DLD1 (cell line): ENCODE data around the gene HYAL1.
"Not testable (repeated sequence)": the region's sequence is repeated elsewhere in the genome, so short reads cannot be mapped to it uniquely, and the experiment has no call there.

ENCODE experiments used
- in situ Hi-C: cut with HindIII; loops from 2 replicates; pipeline ENCODE4 v1.10.0; 2017; ENCODE audit warnings: low sequenced_read_pairs

The HYAL1 gene

DNA sequence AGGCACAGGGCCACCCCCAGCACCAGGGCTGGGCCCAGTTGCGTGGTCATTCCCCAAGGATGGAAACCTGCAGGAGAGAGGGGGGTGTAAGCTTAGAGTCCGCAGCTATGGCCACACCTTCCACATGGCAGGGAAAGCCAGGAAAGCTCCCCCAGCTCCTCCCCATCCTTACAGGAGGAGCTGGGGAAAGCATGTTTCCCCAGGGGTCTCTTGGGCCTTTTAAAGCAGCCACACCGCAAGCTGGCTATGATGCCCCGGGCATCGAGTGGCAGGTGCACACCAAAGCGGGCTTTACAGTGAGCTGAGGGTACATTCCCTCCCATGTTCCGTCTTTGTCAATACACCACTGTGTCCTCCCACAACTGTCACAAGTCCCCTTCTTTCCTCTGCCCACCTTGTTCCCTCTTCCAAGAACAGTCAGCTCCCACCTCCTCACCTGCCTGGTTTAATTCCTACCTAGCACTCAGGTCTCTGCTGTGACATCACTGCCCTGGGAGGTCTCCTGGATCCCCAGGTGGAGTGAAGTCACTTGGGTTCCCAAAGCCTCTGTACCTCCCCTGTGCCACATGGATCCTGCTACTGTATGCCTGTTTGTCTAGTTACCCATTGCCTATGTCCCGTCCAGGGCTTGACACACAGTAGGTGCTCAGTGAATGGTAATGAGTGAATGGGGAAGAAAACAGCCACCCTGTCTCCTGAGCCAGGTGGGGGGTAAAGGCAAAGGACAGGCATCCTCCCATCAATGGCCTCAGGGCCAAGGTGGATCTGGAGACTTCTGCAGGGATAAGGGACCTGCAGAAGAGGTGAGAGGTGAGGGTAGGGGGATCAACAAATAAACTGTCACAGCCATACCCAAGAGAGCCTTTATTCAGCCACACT, 7.6 kb downstream of the HYAL1 start:
- in situ Hi-C loops: no loop called here

DNA sequence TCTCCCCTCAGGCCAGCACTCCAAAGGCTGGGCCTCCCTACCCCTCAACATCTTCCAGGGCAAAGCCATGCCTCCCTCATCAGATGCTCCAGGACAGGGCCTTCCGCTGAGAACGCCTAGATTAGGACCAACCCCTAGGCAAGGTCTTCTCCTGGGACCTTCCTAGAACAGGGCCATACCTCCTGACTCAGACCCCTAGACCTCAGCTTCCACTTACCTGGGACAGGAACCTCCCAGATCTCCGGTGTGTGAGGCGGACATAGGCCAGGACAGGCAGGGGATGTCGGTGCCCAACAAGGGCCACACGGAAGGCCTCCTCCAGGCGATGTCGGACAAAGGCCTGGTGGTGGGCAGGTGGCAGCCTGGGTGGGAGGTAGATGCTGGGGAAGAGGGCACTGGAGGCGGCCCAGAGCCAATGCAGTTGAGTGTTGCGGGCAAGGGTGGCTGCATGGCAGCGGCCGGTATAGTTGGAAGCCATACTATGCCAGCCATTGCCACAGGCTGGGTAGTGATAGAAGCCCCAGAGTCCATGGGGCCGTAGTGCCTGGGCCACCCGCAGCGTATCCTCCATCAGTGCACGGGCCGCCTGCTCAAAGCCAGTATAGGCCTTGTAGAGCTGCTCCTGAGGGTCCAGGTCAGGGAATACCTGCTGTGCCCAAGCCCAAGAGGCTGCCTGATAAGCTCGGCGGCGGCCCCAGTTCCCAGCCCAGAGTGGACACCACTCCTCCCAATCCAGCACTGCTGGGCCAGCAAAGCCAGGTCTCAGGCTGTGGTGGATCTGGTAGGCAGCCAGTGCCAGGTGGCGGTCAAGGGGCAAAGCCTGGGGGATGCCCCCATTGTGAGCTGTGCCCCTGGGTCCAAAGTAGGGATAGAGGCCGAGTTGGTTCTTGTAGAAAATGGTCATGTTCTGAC, 8.6 kb downstream of the HYAL1 start:
- in situ Hi-C loops: no loop called here

DNA sequence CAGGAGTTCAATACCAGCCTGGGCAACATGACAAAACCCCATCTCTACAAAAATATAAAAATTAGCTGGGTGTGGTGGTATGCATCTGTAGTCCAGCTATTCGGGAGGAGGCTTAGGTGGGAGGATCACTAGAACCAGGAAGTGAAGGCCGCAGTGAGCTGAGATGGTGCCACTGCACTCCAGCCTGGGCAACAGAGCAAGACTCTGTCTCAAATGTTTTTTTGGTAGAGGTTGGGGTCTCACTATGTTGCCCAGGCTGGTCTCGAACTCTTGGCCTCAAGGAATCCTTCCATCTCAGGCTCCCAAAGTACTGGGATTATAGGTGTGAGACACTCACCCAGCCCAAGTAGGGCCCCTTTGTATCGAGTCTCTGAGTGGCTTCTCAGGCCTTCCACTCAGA, 9.3 kb downstream of the HYAL1 start:
- in situ Hi-C loops: no loop called here

DNA sequence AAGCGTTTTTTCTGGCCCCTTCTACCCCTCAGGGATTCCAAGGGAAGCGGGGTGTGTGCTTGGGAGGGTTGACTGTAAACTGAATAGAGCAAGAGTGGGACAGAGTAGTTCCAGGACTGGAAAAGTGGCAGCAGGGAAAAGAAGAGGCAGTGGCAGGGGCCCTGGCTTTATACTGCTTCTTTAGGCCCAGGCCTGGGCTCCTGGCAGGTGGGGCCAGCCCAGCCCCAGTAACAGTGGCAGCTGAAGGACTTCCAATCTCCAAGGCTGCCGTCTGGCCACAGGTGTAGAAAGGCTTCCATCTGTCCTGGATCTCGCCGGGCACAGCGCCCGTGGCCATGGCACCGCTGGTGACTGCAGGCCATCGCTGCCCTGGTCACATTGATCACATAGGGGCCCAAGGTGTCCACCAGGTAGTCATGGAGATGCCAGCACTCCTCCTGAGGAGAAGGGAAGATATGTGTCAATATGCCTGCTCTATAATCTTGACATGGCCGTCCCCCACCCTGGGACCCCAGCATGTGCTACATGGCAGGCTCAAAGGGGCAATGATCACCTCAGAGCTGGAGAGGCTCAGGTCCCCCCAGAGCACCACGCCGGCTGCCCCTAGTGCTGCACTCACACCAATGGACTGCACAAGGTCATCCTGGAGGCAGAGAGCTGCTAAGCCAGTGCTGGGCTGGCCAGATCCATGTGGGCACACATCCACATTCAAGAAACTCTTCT, 10.1 kb downstream of the HYAL1 start:
- in situ Hi-C loops: no loop called here

DNA sequence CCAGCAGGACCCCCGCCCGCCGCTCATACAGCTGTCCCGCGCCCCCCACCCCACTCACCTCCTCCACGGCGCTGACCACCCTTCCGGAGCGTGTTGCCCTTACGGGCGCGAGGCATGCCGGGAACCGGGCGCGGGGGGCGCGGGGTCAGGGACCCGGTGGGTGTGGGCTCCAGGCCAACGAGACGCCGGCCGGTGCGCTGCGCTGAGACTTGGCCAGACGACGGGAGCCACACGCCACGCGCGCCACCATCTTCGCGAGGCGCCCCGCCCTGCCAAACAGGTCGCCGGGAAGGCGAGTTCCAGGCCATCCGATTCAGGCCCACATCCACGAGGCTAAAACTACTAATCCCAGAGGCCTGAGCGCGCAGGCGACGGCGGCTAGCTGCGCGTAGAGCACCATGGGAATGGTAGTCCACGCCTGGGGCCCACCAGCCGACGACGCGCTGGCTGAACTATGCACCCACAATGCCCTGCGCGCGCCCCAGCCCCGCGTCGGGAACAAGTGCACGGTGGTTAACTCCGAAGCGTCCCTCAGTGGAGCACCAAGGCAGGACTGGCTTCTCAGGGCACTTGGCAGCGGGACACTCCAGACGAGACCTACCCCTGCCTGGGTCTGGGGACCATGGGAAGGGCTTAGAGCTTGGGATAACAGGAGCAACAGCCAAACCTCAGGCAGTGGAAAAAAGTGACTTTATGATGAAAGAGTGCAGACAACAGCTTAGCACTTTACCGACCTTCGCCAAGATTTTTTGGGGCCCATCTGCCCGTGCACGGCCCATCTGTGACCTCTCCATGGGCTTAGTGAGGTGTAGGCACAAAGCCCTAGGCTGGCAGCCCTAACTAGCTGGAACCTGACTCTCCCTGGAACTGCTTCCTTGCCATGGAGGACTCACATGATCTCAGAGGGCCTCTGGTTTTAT, 11.0 kb downstream of the HYAL1 start, which contains the start of gene IFRD2:
Gene IFRD2 (minus strand): TSS at position 271 of the 920 bp plus-strand sequence. CDS start 155 bp downstream, at position 116.
- in situ Hi-C loops: no loop called here

DNA sequence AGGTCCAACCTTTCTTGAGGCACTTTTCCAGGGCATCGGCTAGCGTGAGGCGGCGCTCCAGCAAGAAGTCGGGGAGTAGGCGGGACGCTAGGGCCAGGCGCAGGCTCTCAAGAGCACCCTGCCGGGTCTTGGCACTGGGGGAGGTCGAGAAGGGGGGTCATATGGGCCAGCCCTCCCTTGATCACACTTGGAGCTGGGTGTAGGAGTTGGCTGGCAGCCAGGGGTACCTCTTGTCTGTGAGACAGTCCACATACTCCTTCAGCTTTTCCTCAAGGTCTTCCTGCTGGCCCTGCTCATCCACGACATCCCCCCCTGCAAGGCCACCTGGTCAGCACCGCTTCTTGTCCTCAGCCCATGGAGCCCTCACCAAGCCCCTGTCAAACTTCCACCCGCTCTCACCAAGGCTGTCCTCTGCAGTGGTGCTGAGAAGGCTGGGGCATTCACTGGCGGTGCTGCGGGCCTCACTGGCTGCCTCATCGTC, 13.2 kb downstream of the HYAL1 start:
- in situ Hi-C loops: no loop called here

GRCh38 chr3:50289130-50289529, 14.2 kb downstream of the HYAL1 start:
- in situ Hi-C loops: no loop called here

GRCh38 chr3:50288387-50289007, 14.9 kb downstream of the HYAL1 start:
- in situ Hi-C loops: no loop called here

GRCh38 chr3:50287262-50287661, 16.1 kb downstream of the HYAL1 start:
- in situ Hi-C loops: no loop called here

GRCh38 chr3:50286322-50287227, 16.8 kb downstream of the HYAL1 start:
- in situ Hi-C loops: no loop called here

GRCh38 chr3:50284121-50284520, 19.3 kb downstream of the HYAL1 start:
- in situ Hi-C loops: not testable (repeated sequence)

DNA sequence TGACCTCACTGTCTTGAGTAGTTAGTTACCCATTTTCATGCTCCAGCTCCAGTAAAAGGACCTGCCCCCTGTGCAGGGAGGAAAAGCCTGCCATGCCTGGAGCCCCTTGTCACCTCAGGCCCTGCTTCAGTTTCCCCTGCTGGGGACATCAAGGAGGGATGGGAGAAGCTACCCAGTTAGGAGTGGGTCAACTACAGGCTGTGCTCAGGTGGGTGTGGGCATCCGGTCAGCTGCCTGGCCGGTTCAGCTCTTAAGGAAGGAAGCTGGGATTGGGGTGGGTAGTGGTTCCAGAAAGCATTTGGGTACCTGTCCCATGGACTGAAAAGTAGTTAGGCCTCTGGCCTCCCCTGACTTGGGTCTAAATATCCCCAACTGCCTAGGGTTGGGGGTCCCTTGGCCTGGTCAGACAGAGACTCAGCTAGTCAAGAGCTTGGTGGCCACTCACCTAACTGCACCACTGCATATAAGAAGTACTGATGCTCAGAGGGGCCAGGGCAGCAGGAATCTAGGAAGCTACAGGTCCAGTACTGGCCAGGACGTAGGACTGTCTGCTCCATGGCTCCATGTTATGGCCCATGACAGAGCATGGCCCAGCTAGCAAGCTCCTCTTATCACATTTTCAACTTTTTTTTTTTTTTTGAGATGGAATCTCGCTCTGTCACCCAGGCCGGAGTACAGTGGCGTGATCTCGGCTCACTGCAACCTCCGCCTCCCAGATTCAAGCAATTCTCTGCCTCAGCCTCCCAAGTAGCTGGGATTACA, 23.9 kb downstream of the HYAL1 start:
- in situ Hi-C loops: no loop called here

DNA sequence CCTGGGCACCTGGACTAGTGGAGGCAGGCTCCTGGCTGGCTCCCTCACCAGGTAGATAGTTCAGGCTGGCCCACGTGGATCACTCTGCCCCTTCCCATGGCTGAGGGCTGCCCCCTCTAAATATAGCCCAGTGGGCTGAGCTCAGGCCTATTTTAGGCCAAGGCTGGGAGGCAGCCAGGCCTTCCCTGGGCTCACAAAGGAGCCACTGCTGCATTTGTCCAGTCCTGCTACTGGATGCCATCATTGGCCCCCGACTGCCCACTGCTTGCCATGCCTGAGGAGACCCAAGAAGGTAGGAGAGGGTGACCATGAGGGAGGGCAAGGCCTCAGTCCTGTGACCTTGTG, 24.5 kb downstream of the HYAL1 start, which contains the start of gene LSMEM2:
Gene LSMEM2 (plus strand): TSS at position 208 of the 345 bp plus-strand sequence. CDS start 27 bp downstream, at position 235.
- in situ Hi-C loops: no loop called here

DNA sequence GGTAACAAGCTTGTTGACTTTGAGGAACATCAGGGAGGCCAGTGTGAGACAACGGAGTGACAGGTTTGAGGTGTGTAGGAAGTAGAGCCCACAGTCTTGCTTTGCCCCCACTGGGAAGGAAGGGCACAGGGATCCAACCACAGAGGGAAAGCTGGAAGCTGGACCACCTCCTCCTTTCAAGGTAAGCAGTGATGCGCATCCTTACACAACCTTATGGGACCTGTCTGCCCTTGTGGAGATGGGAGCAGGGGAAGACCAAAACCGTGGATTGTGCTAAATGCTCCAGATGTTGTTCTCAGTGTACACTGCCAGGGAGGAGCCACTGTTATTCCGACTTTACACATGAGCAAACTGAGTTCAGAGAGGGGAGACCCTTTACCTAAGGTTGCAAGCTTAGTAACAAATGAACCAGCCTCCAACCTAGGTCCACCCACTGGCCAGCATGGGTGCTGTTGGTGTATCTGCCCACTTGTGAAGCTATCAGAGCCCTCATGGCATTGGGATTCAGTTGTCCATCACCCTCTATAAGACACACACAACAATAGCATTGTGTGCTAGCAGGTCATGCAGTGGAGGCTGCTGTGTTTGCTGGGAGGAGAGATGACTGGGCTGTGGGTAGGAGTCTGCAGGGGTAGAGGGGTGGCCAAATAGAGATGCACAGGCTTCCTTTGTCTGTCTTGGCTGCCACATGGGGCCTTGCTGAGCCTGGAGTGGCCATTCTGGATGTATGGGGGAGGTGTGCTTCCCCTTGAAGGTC, 25.1 kb downstream of the HYAL1 start:
- in situ Hi-C loops: no loop called here

DNA sequence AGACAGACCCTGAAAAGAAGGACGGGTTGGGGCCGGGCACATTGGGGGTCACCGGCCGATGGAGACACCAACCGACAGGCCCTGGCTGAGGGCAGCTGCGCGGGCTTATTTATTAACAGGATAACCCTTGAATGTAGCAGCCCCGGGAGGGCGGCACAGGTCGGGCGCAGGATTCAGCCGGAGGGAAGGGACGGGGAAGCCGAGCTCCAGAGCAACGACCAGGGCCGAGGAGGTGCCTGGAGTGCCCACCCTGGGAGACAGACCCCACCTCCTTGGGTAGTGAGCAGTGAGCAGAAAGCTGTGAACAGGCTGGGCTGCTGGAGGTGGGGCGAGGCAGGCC, 26.6 kb downstream of the HYAL1 start:
- in situ Hi-C loops: no loop called here

DNA sequence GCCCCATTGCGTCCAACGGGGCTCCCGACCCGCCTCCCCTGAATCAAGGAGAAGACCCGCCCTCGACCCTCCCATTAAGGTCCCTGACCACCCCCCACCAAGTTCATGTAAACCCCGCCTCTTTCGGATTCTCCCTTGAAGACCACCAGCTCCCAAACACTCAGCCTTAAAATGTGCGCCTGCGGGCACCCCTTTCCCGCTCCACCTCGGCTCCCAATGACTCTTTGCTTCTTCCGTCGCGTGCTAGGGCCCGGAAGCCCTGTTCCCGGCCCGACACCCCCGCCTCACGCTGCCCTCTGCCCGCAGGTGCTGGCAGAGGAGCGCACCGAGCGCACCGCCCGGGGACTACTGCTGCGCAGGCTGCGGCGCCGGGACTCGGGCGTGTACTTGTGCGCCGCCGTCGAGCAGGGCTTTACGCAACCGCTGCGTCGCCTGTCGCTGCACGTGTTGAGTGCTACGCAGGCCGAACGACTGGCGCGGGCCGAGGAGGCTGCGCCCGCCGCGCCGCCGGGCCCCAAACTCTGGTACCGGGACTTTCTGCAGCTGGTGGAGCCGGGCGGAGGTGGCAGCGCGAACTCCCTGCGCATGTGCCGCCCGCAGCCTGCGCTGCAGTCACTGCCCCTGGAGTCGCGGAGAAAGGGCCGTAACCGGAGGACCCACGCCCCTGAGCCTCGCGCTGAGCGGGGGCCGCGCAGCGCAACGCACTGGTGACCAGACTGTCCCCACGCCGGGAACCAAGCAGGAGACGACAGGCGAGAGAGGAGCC, 27.2 kb downstream of the HYAL1 start:
- in situ Hi-C loops: no loop called here
